Mesothelial cell of epicardium (in vitro differentiated cells): ENCODE results near the gene SLC16A11. TPM values are rescaled to one million over a fixed set of nuclear protein-coding genes. Genes with fewer than 3 reads are reported as not detected.

Experiments
- DNase-seq, 2 experiments: peaks; one replicate each; pipeline ENCODE4 v3.0.0; 2021; ENCODE audit warnings: low spot score in 2 of 2; ENCODE audit not compliant: unreplicated experiment in 2 of 2
- H3K27ac Mint-ChIP-seq: 2 replicates; pipeline ENCODE4 v1.8.0; 2021; ENCODE audit warnings: mixed read lengths
- H3K27me3 Mint-ChIP-seq: 2 replicates; pipeline ENCODE4 v1.8.0; 2021; ENCODE audit warnings: low read depth, mixed read lengths
- H3K36me3 Mint-ChIP-seq: 2 replicates; pipeline ENCODE4 v1.8.0; 2021; ENCODE audit warnings: mixed read lengths
- H3K4me1 Mint-ChIP-seq: 2 replicates; pipeline ENCODE4 v1.8.0; 2021; ENCODE audit warnings: mixed read lengths
- H3K4me3 Mint-ChIP-seq: 2 replicates; pipeline ENCODE4 v1.8.0; 2021; ENCODE audit warnings: mild to moderate bottlenecking, moderate library complexity, mixed read lengths
- H3K9me3 Mint-ChIP-seq: 2 replicates; pipeline ENCODE4 v1.8.0; 2021; ENCODE audit warnings: mixed read lengths
- total RNA-seq: library from RNA; stranded (reverse); gene quantifications from 3 replicates; pipeline ENCODE4 v1.2.1, GENCODE V29; 2021
- TF ChIP-seq, protein P1 (sequence below): fragments of 200-600 bp; sonication (generic); IDR thresholded peaks from one replicate; pipeline ENCODE4 v1.5.0; 2021; ENCODE audit warnings: antibody characterized with exemption; ENCODE audit not compliant: unreplicated experiment

Gene SLC16A11
- total RNA-seq, 1 donor from 2014 or later, result 5.1 TPM

GRCh38 chr17:7081341-7082062, 37.6 kb upstream of the SLC16A11 start:
- TF ChIP-seq, protein P1, sequence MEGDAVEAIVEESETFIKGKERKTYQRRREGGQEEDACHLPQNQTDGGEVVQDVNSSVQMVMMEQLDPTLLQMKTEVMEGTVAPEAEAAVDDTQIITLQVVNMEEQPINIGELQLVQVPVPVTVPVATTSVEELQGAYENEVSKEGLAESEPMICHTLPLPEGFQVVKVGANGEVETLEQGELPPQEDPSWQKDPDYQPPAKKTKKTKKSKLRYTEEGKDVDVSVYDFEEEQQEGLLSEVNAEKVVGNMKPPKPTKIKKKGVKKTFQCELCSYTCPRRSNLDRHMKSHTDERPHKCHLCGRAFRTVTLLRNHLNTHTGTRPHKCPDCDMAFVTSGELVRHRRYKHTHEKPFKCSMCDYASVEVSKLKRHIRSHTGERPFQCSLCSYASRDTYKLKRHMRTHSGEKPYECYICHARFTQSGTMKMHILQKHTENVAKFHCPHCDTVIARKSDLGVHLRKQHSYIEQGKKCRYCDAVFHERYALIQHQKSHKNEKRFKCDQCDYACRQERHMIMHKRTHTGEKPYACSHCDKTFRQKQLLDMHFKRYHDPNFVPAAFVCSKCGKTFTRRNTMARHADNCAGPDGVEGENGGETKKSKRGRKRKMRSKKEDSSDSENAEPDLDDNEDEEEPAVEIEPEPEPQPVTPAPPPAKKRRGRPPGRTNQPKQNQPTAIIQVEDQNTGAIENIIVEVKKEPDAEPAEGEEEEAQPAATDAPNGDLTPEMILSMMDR, result no peak
- Mint-ChIP-seq H3K4me3 (no peak overlapping the region), H3K36me3 (no peaks in the 10 kb centered on the region), H3K27ac (no peak overlapping the region), H3K9me3 (peaks cover 6% of the 10 kb centered on the region), H3K4me1 (peaks cover 7% of the 10 kb centered on the region), H3K27me3 (peaks cover 9% of the 10 kb centered on the region)
- no peak for DNase-seq

GRCh38 chr17:7080456-7081041, 36.7 kb upstream of the SLC16A11 start:
- Mint-ChIP-seq H3K9me3 (peaks cover 6% of the 10 kb centered on the region), H3K36me3 (no peaks in the 10 kb centered on the region), H3K27ac (no peak overlapping the region), H3K4me1 (peaks cover 7% of the 10 kb centered on the region), H3K4me3 (no peak overlapping the region), H3K27me3 (peaks cover 9% of the 10 kb centered on the region)
- DNase-seq, result no peak
- TF ChIP-seq, protein P1, result no peak

- DNase-seq, result no peak
- TF ChIP-seq, protein P1, result no peak
- Mint-ChIP-seq H3K4me1 (peaks cover 7% of the 10 kb centered on the region), H3K9me3 (peaks cover 6% of the 10 kb centered on the region), H3K27me3 (peaks cover 9% of the 10 kb centered on the region), H3K27ac (no peak within 1 kb of the TSS), H3K4me3 (no peak within 1 kb of the TSS), H3K36me3 (no peaks in the 10 kb centered on the region)
Measured at GRCh38 chr17:7079581-7080455, 35.9 kb upstream of the SLC16A11 start, which contains the start of gene CLEC10A. Gene CLEC10A, minus strand, starts transcription at chr17:7080251. Its CDS starts 1,439 bp downstream, at chr17:7078812.

GRCh38 chr17:7078711-7079110, 34.8 kb upstream of the SLC16A11 start:
- TF ChIP-seq, protein P1, result no peak
- DNase-seq, result no peak
- Mint-ChIP-seq H3K4me1 (peaks cover under 1% of the 10 kb centered on the region), H3K9me3 (peaks cover 6% of the 10 kb centered on the region), H3K36me3 (no peaks in the 10 kb centered on the region), H3K4me3 (no peak overlapping the region), H3K27me3 (peaks cover 11% of the 10 kb centered on the region), H3K27ac (no peak overlapping the region)

- DNase-seq, result no peak
- Mint-ChIP-seq H3K4me3 (no peak overlapping the region), H3K36me3 (no peaks in the 10 kb centered on the region), H3K9me3 (peaks cover 6% of the 10 kb centered on the region), H3K27me3 (peaks cover 12% of the 10 kb centered on the region), H3K27ac (no peak overlapping the region), H3K4me1 (no peaks in the 10 kb centered on the region)
- TF ChIP-seq, protein P1, result no peak
Measured at GRCh38 chr17:7077911-7078546, 34.1 kb upstream of the SLC16A11 start.
